H1 (cell line): Measurements from ENCODE around the gene DNAJC5G. TPM values are rescaled to one million over a fixed set of nuclear protein-coding genes. Genes with fewer than 3 reads are reported as not detected.

Source experiments
- CTCF ChIA-PET: fragments of 300-600 bp; sonication (Branson Sonifier 250); formaldehyde crosslinking; loops from one replicate; lab custom pipeline; 2021; ENCODE audit not compliant: partially characterized antibody; lab: Charles Lee
- POLR2A ChIA-PET: fragments of 300-600 bp; sonication (Branson Sonifier 250); formaldehyde crosslinking; loops from one replicate; lab custom pipeline; 2021; ENCODE audit warnings: inconsistent platforms; ENCODE audit not compliant: partially characterized antibody; lab: Charles Lee
- DNase-seq, 2 experiments: peaks; one replicate each; pipeline versions ENCODE4 v3.0.0 to v3.0.0-alpha.2; 2010 to 2022; ENCODE audit warnings: low spot score in 2 of 2, low read depth in 1 of 2, mixed read lengths in 1 of 2
- FAIRE-seq: peaks from 2 replicates; lab custom pipeline; 2011; peaks lifted over from hg19 to GRCh38; lab: Jason Lieb, UNC
- H2AFZ ChIP-seq: 2 replicates; pipeline ENCODE4 v1.8.1; 2012; ENCODE audit warnings: low read length, inconsistent platforms
- H2AK5ac ChIP-seq: 2 replicates; pipeline ENCODE4 v1.6.1; 2013; ENCODE audit warnings: low read depth, low read length
- H2BK120ac ChIP-seq: replicated peaks from 2 replicates; pipeline ENCODE3; 2013; ENCODE audit warnings: low read depth, low read length, inconsistent platforms
- H2BK12ac ChIP-seq: 2 replicates; pipeline ENCODE4 v1.6.1; 2013; ENCODE audit warnings: low read depth, low read length
- H2BK15ac ChIP-seq: 2 replicates; pipeline ENCODE4 v1.6.1; 2013; ENCODE audit warnings: low read length
- H2BK20ac ChIP-seq: 2 replicates; pipeline ENCODE4 v1.6.1; 2013; ENCODE audit warnings: low read length
- H2BK5ac ChIP-seq: 2 replicates; pipeline ENCODE4 v1.6.1; 2013; ENCODE audit warnings: low read depth, low read length
- H3K14ac ChIP-seq: 2 replicates; pipeline ENCODE4 v1.6.1; 2013; ENCODE audit warnings: inconsistent platforms; ENCODE audit not compliant: insufficient read length
- H3K18ac ChIP-seq: 2 replicates; pipeline ENCODE4 v1.6.1; 2013; ENCODE audit warnings: low read length; ENCODE audit errors: extremely low read depth
- H3K23ac ChIP-seq: 2 replicates; pipeline ENCODE4 v1.6.1; 2013; ENCODE audit warnings: inconsistent platforms; ENCODE audit not compliant: insufficient read length
- H3K23me2 ChIP-seq: 2 replicates; pipeline ENCODE4 v1.6.1; 2013; ENCODE audit warnings: low read depth, low read length
- H3K27ac ChIP-seq: 2 replicates; pipeline ENCODE4 v1.6.1; 2011; ENCODE audit warnings: low read depth, low read length, inconsistent platforms
- H3K27me3 ChIP-seq, 4 experiments: replicated peaks in 1 of 4; 1 replicate in 1 of 4; 2 replicates in 3 of 4; pipeline versions ENCODE4 v1.6.1 to v1.8.1; 2011 to 2013; ENCODE audit warnings: low read length in 3 of 4, mild to moderate bottlenecking in 3 of 4, inconsistent platforms in 2 of 4, mixed read lengths in 2 of 4, moderate library complexity in 1 of 4; ENCODE audit not compliant: control insufficient read depth in 3 of 4, insufficient read depth in 3 of 4; ENCODE audit errors: extremely low read depth in 1 of 4
- H3K36me3 ChIP-seq, 4 experiments: 2 replicates each; pipeline versions ENCODE4 v1.6.1 to v1.8.1; 2011 to 2013; ENCODE audit warnings: mild to moderate bottlenecking in 4 of 4, low read length in 3 of 4, moderate library complexity in 2 of 4, control low read depth in 1 of 4, inconsistent platforms in 1 of 4; ENCODE audit not compliant: insufficient read depth in 4 of 4, control insufficient read depth in 2 of 4
- H3K4ac ChIP-seq: replicated peaks from 2 replicates; pipeline ENCODE3; 2013; ENCODE audit warnings: low read length, low read depth, mixed read lengths, inconsistent platforms; ENCODE audit not compliant: insufficient read length
- H3K4me1 ChIP-seq, 4 experiments: replicated peaks in 1 of 4; 1 replicate in 1 of 4; 2 replicates in 3 of 4; pipeline versions ENCODE4 v1.6.1 to v1.8.1; 2011 to 2013; ENCODE audit warnings: low read length in 3 of 4, inconsistent platforms in 2 of 4, mixed read lengths in 1 of 4; ENCODE audit not compliant: insufficient read depth in 4 of 4, control insufficient read depth in 3 of 4
- H3K4me2 ChIP-seq, 2 experiments: 2 replicates each; pipeline versions ENCODE4 v1.6.1 to v1.8.1; 2011 to 2013; ENCODE audit warnings: low read depth in 2 of 2, low read length in 2 of 2, control low read depth in 1 of 2, inconsistent platforms in 1 of 2, mild to moderate bottlenecking in 1 of 2; ENCODE audit not compliant: insufficient read depth in 1 of 2
- H3K4me3 ChIP-seq, 4 experiments: fragments of 200-600, 300-600 bp in 1 of 4; sonication (generic), shearing (Covaris generic), sonication (Bioruptor Twin) in 1 of 4; 2 replicates each; pipeline versions ENCODE4 v1.5.1 to v1.8.1; 2011 to 2016; ENCODE audit warnings: low read length in 4 of 4, low read depth in 3 of 4, control low read depth in 2 of 4, inconsistent platforms in 2 of 4, mild to moderate bottlenecking in 2 of 4, mixed read lengths in 1 of 4, moderate library complexity in 1 of 4; ENCODE audit not compliant: insufficient read depth in 2 of 4; ENCODE audit errors: extremely low read depth in 1 of 4
- H3K56ac ChIP-seq: replicated peaks from 2 replicates; pipeline ENCODE3; 2013; ENCODE audit warnings: low read depth, mild to moderate bottlenecking, mixed read lengths, low read length, inconsistent platforms; ENCODE audit not compliant: insufficient read length
- H3K79me1 ChIP-seq: 2 replicates; pipeline ENCODE4 v1.6.1; 2013; ENCODE audit warnings: low read depth, low read length, control low read depth
- H3K79me2 ChIP-seq, 2 experiments: 2 replicates each; pipeline versions ENCODE4 v1.6.1 to v1.8.1; 2012 to 2013; ENCODE audit warnings: low read length in 2 of 2, mild to moderate bottlenecking in 2 of 2, inconsistent platforms in 1 of 2; ENCODE audit not compliant: insufficient read depth in 2 of 2, control insufficient read depth in 1 of 2
- H3K9ac ChIP-seq, 4 experiments: replicated peaks in 1 of 4; 1 replicate in 1 of 4; 2 replicates in 3 of 4; pipeline versions ENCODE4 v1.6.1 to v1.8.1; 2011 to 2013; ENCODE audit warnings: low read depth in 3 of 4, low read length in 3 of 4, control low read depth in 2 of 4, mild to moderate bottlenecking in 2 of 4, moderate library complexity in 2 of 4, inconsistent platforms in 1 of 4; ENCODE audit errors: extremely low read depth in 1 of 4
- H3K9me3 ChIP-seq, 2 experiments: 2 replicates each; pipeline versions ENCODE4 v1.6.1 to v1.8.1; 2012 to 2013; ENCODE audit warnings: mild to moderate bottlenecking in 2 of 2, moderate library complexity in 2 of 2, control low read depth in 1 of 2, inconsistent platforms in 1 of 2, low read depth in 1 of 2, low read length in 1 of 2, mixed read lengths in 1 of 2; ENCODE audit not compliant: insufficient read depth in 2 of 2
- H4K20me1 ChIP-seq, 2 experiments: replicated peaks in 1 of 2; 2 replicates each; pipeline versions ENCODE3 to v1.8.1; 2011 to 2013; ENCODE audit warnings: inconsistent platforms in 2 of 2, low read length in 2 of 2, mild to moderate bottlenecking in 1 of 2; ENCODE audit not compliant: insufficient read depth in 2 of 2, control insufficient read depth in 1 of 2
- H4K5ac ChIP-seq: 2 replicates; pipeline ENCODE4 v1.6.1; 2013; ENCODE audit warnings: low read length, low read depth, mixed read lengths, inconsistent platforms; ENCODE audit not compliant: insufficient read length
- H4K8ac ChIP-seq: 2 replicates; pipeline ENCODE4 v1.8.0; 2013; ENCODE audit warnings: mild to moderate bottlenecking, moderate library complexity, low read length, inconsistent platforms; ENCODE audit not compliant: insufficient read depth; ENCODE audit errors: extremely low read depth
- H4K91ac ChIP-seq: replicated peaks from 2 replicates; pipeline ENCODE3; 2013; ENCODE audit warnings: low read length, mixed read lengths, inconsistent platforms; ENCODE audit not compliant: insufficient read length
- ATF2 ChIP-seq: IDR thresholded peaks from 2 replicates; pipeline ENCODE4 v1.6.1; 2012; ENCODE audit warnings: low read length, inconsistent platforms
- CBX8 ChIP-seq: fragments of 300-800, 300-1000 bp; sonication (generic); IDR thresholded peaks from 2 replicates; pipeline ENCODE4 v1.7.1; 2016; ENCODE audit warnings: low read depth, low read length, borderline replicate concordance
- CTBP2 ChIP-seq: IDR thresholded peaks from 2 replicates; pipeline ENCODE4 v1.7.0; 2011; ENCODE audit warnings: borderline replicate concordance, mild to moderate bottlenecking, moderate library complexity, mixed read lengths, low read length; ENCODE audit not compliant: insufficient read depth, insufficient read length
- E2F6 ChIP-seq: IDR thresholded peaks from 2 replicates; pipeline ENCODE4 v1.6.1; 2012; ENCODE audit warnings: inconsistent platforms
- KDM4A ChIP-seq: IDR thresholded peaks from one replicate; pipeline ENCODE4 v1.7.1; 2012; ENCODE audit warnings: low read depth, mild to moderate bottlenecking, moderate library complexity, low read length, inconsistent platforms; ENCODE audit not compliant: severe bottlenecking
- MAFK ChIP-seq: IDR thresholded peaks from 2 replicates; pipeline ENCODE4 v1.6.1; 2012; ENCODE audit warnings: low read depth, mild to moderate bottlenecking, improper control_type of control experiment, low read length
- POLR2AphosphoS5 ChIP-seq: IDR thresholded peaks from 2 replicates; pipeline ENCODE4 v1.6.1; 2011; ENCODE audit warnings: low read depth, low read length
- RFX5 ChIP-seq: IDR thresholded peaks from 2 replicates; pipeline ENCODE4 v1.6.1; 2011; ENCODE audit warnings: low read depth, low read length, improper control_type of control experiment, borderline replicate concordance
- WGBS, 2 experiments: shearing (Covaris generic) in 1 of 2; methylation state at CpG; one replicate each; pipeline versions ENCODE4 v1.1.6 to v1.1.7; 2013 to 2015; ENCODE audit warnings: low lambda C conversion rate in 2 of 2, mixed read lengths in 2 of 2, inconsistent platforms in 1 of 2, low coverage in 1 of 2, missing lambda C conversion rate in 1 of 2; ENCODE audit not compliant: insufficient replicate concordance in 2 of 2, insufficient coverage in 1 of 2, insufficient read length in 1 of 2; ENCODE audit errors: extremely low coverage in 1 of 2, missing lambda C conversion rate in 1 of 2; 5-methylcytosine and 5-hydroxymethylcytosine counted together
- polyA plus RNA-seq, 7 experiments: library from polyadenylated mRNA; depleted of rRNA in 3 of 7; stranded (reverse) in 5 of 7; unstranded in 2 of 7; fragments of >200 nt in 5 of 7; fragments of 200-250 nt in 2 of 7; gene quantifications; 1 replicate in 5 of 7; 2 replicates in 1 of 7; 4 replicates in 1 of 7; pipeline versions ENCODE4 v1.2.1 to v1.2.3, GENCODE V29; 2011 to 2013; ENCODE audit warnings: missing spikeins in 2 of 7, mixed read lengths in 2 of 7
- total RNA-seq: library from RNA; stranded (reverse); fragmentation: NEBNext Ultra II Directional; extraction: Animal tissue kit (Norgen Biotek cat#: 25700); gene quantifications from 2 replicates; pipeline ENCODE4 v1.2.1, GENCODE V29; 2021

DNAJC5G gene
- total and polyA plus RNA-seq, 2 of the 8 experiments (the other 6 are each of a cell fraction or from before 2014, with no cell fraction given), result 0.83 to 1.4 TPM

GRCh38 chr2:27250652-27251379 is 24.4 kb upstream of the DNAJC5G start:
- no peak for FAIRE-seq

More at GRCh38 chr2:27250652-27251379, 24.4 kb upstream of the DNAJC5G start:
- Histone ChIP-seq H2BK12ac (peak overlapping the region; percentile 94; the same call in 1 of the 2 replicates), H3K27me3 (peaks cover 0 to 6% (median 2%) of the 10 kb centered on the region in 4 experiments; a peak in 5 of 7 replicates), H3K4me3 (peak overlapping the region in 2 of 4 experiments; percentile 30 to 52; a peak in 4 of 8 replicates), H2AK5ac (no peak overlapping the region), H4K91ac (peak overlapping the region; percentile 41), H3K18ac (peak overlapping the region; percentile 83), H3K36me3 (no peaks in the 10 kb centered on the region), H2BK15ac (peak overlapping the region; percentile 10; the same call in 1 of the 2 replicates), H3K4me1 (peaks cover 2 to 11% (median 6%) of the 10 kb centered on the region in 4 experiments), H3K79me1 (no peaks in the 10 kb centered on the region), H3K79me2 (no peaks in the 10 kb centered on the region), H2AFZ (peak overlapping the region; percentile 91), H2BK5ac (peak overlapping the region; percentile 87; the same call in 1 of the 2 replicates), H2BK20ac (no peak overlapping the region), H3K27ac (no peak overlapping the region), H3K14ac (no peak overlapping the region), H4K8ac (no peak overlapping the region), H3K4me2 (peak overlapping the region; percentile 8 to 78), H3K56ac (no peak overlapping the region), H4K20me1 (no peaks in the 10 kb centered on the region), H3K23ac (no peak overlapping the region), H4K5ac (no peak overlapping the region), H3K23me2 (no peaks in the 10 kb centered on the region; the same call in 1 of the 2 replicates), H2BK120ac (no peak overlapping the region), H3K9ac (no peak overlapping the region; a peak in 1 of 7 replicates), H3K4ac (no peak overlapping the region), H3K9me3 (no peaks in the 10 kb centered on the region)
- TF ChIP-seq POLR2AphosphoS5, result no peak
- no peak for TF ChIP-seq MAFK
- TF ChIP-seq CBX8, result no peak
- TF ChIP-seq E2F6, result no peak
- TF ChIP-seq KDM4A, result peak; percentile 9
- TF ChIP-seq RFX5, result no peak
- no peak for TF ChIP-seq ATF2
- peak; percentile 15 for TF ChIP-seq CTBP2
- peak in 1 of 2 experiments; percentile 55 for DNase-seq
- 55% methylated on average over 11 of the region's 13 CpGs; no CpG with 5 or more reads in 1 of the 2 experiments for WGBS, 2 experiments
- POLR2A ChIA-PET, result interaction anchor here (0.6 to 32.6 kb wide), 14 partner anchors 7 to 64 kb away, joined by 3 to 835 read pairs (median 8); partner anchors contain the start of genes ATRAID, CAD, DNAJC5G and SLC30A3
- CTCF ChIA-PET, result interaction anchor here (0.6 to 8.3 kb wide), 22 partner anchors 8 to 177 kb away, joined by 3 to 180 read pairs (median 5); partner anchors contain the start of genes DNAJC5G, KHK, TRIM54 and UCN
